ENCODE data around the gene SULT1A1.
"Not testable (repeated sequence)": the region's sequence is repeated elsewhere in the genome, so short reads cannot be mapped to it uniquely, and the experiment has no call there.

GRCh38 chr16:28620316-28620715, 10.5 kb upstream of the SULT1A1 start:
- TF ChIP-seq CTCF (IDR thresholded peaks at IDR 0.05; ENCODE audit: insufficient read depth, low read length); POLR2AphosphoS5 (IDR thresholded peaks at IDR 0.05; ENCODE audit: low read depth): not testable (repeated sequence)

Measured in HL-60 (cell line).